GM12801 (cell line): Measurements from ENCODE around the gene EIF4H.

Source experiments
- CTCF ChIP-seq: IDR thresholded peaks from one replicate; pipeline ENCODE4 v1.5.1; 2011; ENCODE audit warnings: control low read depth; ENCODE audit not compliant: insufficient read length; ENCODE audit errors: extremely low read depth

Gene EIF4H

GRCh38 chr7:74240482-74240881, 66.3 kb downstream of the EIF4H start:
- TF ChIP-seq CTCF: no peak

GRCh38 chr7:74242122-74242443, 67.9 kb downstream of the EIF4H start:
- no peak for TF ChIP-seq CTCF

GRCh38 chr7:74246497-74246896, 72.3 kb downstream of the EIF4H start:
- no peak for TF ChIP-seq CTCF
